GM23338 (cell line): ENCODE results near the gene BMP10. TPM values are rescaled to one million over a fixed set of nuclear protein-coding genes. Genes with fewer than 3 reads are reported as not detected.

Experiments
- ATAC-seq: fragments of 200-7000 bp; cut with Tn5 transposase; 3 replicates; pipeline ENCODE4 v1.9.1; 2020
- DNase-seq: peaks from one replicate; pipeline ENCODE4 v3.0.0-alpha.2; 2015; ENCODE audit warnings: low spot score
- H2AFZ ChIP-seq: fragments of 200-600 bp; sonication (generic); 2 replicates; pipeline ENCODE4 v1.8.0; 2016; ENCODE audit warnings: antibody characterized with exemption, mild to moderate bottlenecking, moderate library complexity
- H3F3A ChIP-seq: fragments of 200-600 bp; sonication (generic); replicated peaks from 2 replicates; pipeline ENCODE4 v1.8.0; 2017; ENCODE audit warnings: antibody characterized with exemption, mixed run types, low read depth
- H3K27ac ChIP-seq: fragments of 200-600 bp; sonication (generic); 2 replicates; pipeline ENCODE4 v1.6.1; 2016; ENCODE audit warnings: low read depth
- H3K27me3 ChIP-seq: fragments of 200-600 bp; sonication (generic); 2 replicates; pipeline ENCODE4 v1.8.0; 2016; ENCODE audit warnings: mild to moderate bottlenecking, mixed run types, moderate library complexity; ENCODE audit not compliant: insufficient read depth
- H3K36me3 ChIP-seq: fragments of 200-600 bp; sonication (generic); 2 replicates; pipeline ENCODE4 v1.8.0; 2016; ENCODE audit warnings: mild to moderate bottlenecking; ENCODE audit not compliant: insufficient read depth
- H3K4me1 ChIP-seq: fragments of 200-600 bp; sonication (generic); 2 replicates; pipeline ENCODE4 v1.8.0; 2016; ENCODE audit warnings: mild to moderate bottlenecking, moderate library complexity; ENCODE audit not compliant: insufficient read depth
- H3K4me2 ChIP-seq: fragments of 200-600 bp; sonication (generic); 2 replicates; pipeline ENCODE4 v1.7.1; 2017; ENCODE audit warnings: mixed run types
- H3K4me3 ChIP-seq: fragments of 200-600 bp; sonication (generic); 2 replicates; pipeline ENCODE4 v1.6.1; 2016; ENCODE audit warnings: mixed run types
- H3K79me2 ChIP-seq: fragments of 200-600 bp; sonication (generic); replicated peaks from 2 replicates; pipeline ENCODE4 v1.8.0; 2017; ENCODE audit warnings: mild to moderate bottlenecking; ENCODE audit not compliant: insufficient read depth
- H3K9me2 ChIP-seq: fragments of 200-600 bp; sonication (generic); 2 replicates; pipeline ENCODE4 v1.8.0; 2017; ENCODE audit not compliant: insufficient read depth
- H4K20me1 ChIP-seq: fragments of 200-600 bp; sonication (generic); replicated peaks from 2 replicates; pipeline ENCODE4 v1.8.0; 2017; ENCODE audit warnings: mild to moderate bottlenecking; ENCODE audit not compliant: insufficient read depth
- H3K27ac Mint-ChIP-seq: 2 replicates; pipeline ENCODE4 v1.8.0; 2020; ENCODE audit warnings: inconsistent platforms, mild to moderate bottlenecking, moderate library complexity, mixed read lengths
- H3K27me3 Mint-ChIP-seq: 3 replicates; pipeline ENCODE4 v1.8.0; 2022; ENCODE audit warnings: low read depth, mild to moderate bottlenecking, moderate library complexity, mixed read lengths, inconsistent platforms; ENCODE audit not compliant: insufficient read depth, poor library complexity
- H3K36me3 Mint-ChIP-seq: 3 replicates; pipeline ENCODE4 v1.8.0; 2021; ENCODE audit warnings: low read depth, mild to moderate bottlenecking, inconsistent platforms, moderate library complexity, mixed read lengths
- H3K4me1 Mint-ChIP-seq: 3 replicates; pipeline ENCODE4 v1.8.0; 2020; ENCODE audit warnings: mild to moderate bottlenecking, inconsistent platforms, mixed read lengths
- H3K4me3 Mint-ChIP-seq: 3 replicates; pipeline ENCODE4 v1.8.0; 2021; ENCODE audit warnings: moderate library complexity, mild to moderate bottlenecking, inconsistent platforms, mixed read lengths
- H3K9me3 Mint-ChIP-seq: 3 replicates; pipeline ENCODE4 v1.8.0; 2020; ENCODE audit warnings: moderate library complexity, mild to moderate bottlenecking, inconsistent platforms, mixed read lengths
- CREB1 ChIP-seq: fragments of 250-450 bp; sonication (Bioruptor Pico); IDR thresholded peaks from 2 replicates; pipeline ENCODE4 v1.5.0; 2020; ENCODE audit warnings: low read depth, mild to moderate bottlenecking, moderate library complexity
- ETS1 ChIP-seq: IDR thresholded peaks from 2 replicates; pipeline ENCODE4 v1.6.1; 2016; ENCODE audit warnings: antibody characterized with exemption
- EZH2phosphoT487 ChIP-seq: fragments of 200-600 bp; sonication (generic); IDR thresholded peaks from one replicate; pipeline ENCODE4 v1.8.1; 2018; ENCODE audit warnings: antibody characterized with exemption; ENCODE audit not compliant: unreplicated experiment
- NANOG ChIP-seq: IDR thresholded peaks from 2 replicates; pipeline ENCODE4 v1.6.1; 2016; ENCODE audit warnings: antibody characterized with exemption, borderline replicate concordance
- POLR2AphosphoS5 ChIP-seq: IDR thresholded peaks from 2 replicates; pipeline ENCODE4 v1.6.1; 2016; ENCODE audit warnings: antibody characterized with exemption, low read depth
- STAT1 ChIP-seq: IDR thresholded peaks from one replicate; pipeline ENCODE4 v1.6.1; 2016; ENCODE audit warnings: antibody characterized with exemption; ENCODE audit not compliant: unreplicated experiment
- ZNF331 ChIP-seq: fragments of 250-450 bp; sonication (Bioruptor Pico); IDR thresholded peaks from 2 replicates; pipeline ENCODE4 v1.5.0; 2020; ENCODE audit warnings: low read depth, mild to moderate bottlenecking, moderate library complexity
- polyA plus RNA-seq: library from polyadenylated mRNA; unstranded; fragments of >200 nt; fragmentation: Nextera tagmentation; extraction: Ambion mirVana; gene quantifications from 2 replicates; pipeline ENCODE4 v1.2.1, GENCODE V29; 2016
- total RNA-seq: library from RNA; depleted of rRNA; stranded (reverse); fragments of >200 nt; shearing (Covaris generic); gene quantifications from 2 replicates; pipeline ENCODE4 v1.2.3, GENCODE V29; 2014
- TF ChIP-seq, protein P1 (sequence below): fragments of 250-450 bp; sonication (Bioruptor Pico); IDR thresholded peaks from 2 replicates; pipeline ENCODE4 v1.5.0; 2020; ENCODE audit warnings: mild to moderate bottlenecking, moderate library complexity
- TF ChIP-seq, protein P2 (sequence below): IDR thresholded peaks from one replicate; pipeline ENCODE4 v1.6.1; 2018; ENCODE audit warnings: antibody characterized with exemption; ENCODE audit not compliant: unreplicated experiment

The BMP10 gene
- total and polyA plus RNA-seq, 2 experiments from 2014 or later: not detected

- TF ChIP-seq, protein P1, sequence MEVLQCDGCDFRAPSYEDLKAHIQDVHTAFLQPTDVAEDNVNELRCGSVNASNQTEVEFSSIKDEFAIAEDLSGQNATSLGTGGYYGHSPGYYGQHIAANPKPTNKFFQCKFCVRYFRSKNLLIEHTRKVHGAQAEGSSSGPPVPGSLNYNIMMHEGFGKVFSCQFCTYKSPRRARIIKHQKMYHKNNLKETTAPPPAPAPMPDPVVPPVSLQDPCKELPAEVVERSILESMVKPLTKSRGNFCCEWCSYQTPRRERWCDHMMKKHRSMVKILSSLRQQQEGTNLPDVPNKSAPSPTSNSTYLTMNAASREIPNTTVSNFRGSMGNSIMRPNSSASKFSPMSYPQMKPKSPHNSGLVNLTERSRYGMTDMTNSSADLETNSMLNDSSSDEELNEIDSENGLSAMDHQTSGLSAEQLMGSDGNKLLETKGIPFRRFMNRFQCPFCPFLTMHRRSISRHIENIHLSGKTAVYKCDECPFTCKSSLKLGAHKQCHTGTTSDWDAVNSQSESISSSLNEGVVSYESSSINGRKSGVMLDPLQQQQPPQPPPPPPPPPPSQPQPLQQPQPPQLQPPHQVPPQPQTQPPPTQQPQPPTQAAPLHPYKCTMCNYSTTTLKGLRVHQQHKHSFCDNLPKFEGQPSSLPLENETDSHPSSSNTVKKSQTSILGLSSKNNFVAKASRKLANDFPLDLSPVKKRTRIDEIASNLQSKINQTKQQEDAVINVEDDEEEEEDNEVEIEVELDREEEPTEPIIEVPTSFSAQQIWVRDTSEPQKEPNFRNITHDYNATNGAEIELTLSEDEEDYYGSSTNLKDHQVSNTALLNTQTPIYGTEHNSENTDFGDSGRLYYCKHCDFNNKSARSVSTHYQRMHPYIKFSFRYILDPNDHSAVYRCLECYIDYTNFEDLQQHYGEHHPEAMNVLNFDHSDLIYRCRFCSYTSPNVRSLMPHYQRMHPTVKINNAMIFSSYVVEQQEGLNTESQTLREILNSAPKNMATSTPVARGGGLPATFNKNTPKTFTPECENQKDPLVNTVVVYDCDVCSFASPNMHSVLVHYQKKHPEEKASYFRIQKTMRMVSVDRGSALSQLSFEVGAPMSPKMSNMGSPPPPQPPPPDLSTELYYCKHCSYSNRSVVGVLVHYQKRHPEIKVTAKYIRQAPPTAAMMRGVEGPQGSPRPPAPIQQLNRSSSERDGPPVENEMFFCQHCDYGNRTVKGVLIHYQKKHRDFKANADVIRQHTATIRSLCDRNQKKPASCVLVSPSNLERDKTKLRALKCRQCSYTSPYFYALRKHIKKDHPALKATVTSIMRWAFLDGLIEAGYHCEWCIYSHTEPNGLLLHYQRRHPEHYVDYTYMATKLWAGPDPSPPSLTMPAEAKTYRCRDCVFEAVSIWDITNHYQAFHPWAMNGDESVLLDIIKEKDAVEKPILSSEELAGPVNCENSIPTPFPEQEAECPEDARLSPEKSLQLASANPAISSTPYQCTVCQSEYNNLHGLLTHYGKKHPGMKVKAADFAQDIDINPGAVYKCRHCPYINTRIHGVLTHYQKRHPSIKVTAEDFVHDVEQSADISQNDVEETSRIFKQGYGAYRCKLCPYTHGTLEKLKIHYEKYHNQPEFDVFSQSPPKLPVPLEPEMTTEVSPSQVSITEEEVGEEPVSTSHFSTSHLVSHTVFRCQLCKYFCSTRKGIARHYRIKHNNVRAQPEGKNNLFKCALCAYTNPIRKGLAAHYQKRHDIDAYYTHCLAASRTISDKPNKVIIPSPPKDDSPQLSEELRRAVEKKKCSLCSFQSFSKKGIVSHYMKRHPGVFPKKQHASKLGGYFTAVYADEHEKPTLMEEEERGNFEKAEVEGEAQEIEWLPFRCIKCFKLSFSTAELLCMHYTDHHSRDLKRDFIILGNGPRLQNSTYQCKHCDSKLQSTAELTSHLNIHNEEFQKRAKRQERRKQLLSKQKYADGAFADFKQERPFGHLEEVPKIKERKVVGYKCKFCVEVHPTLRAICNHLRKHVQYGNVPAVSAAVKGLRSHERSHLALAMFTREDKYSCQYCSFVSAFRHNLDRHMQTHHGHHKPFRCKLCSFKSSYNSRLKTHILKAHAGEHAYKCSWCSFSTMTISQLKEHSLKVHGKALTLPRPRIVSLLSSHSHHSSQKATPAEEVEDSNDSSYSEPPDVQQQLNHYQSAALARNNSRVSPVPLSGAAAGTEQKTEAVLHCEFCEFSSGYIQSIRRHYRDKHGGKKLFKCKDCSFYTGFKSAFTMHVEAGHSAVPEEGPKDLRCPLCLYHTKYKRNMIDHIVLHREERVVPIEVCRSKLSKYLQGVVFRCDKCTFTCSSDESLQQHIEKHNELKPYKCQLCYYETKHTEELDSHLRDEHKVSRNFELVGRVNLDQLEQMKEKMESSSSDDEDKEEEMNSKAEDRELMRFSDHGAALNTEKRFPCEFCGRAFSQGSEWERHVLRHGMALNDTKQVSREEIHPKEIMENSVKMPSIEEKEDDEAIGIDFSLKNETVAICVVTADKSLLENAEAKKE: no peak
- no peak for TF ChIP-seq EZH2phosphoT487
- no peak for TF ChIP-seq STAT1
Observed at GRCh38 chr2:68832233-68832869, 38.8 kb downstream of the BMP10 start (continued).

- no peak overlapping the region for H3K4me3 ChIP-seq
- no peaks in the 10 kb centered on the region for H4K20me1 ChIP-seq
- no peaks in the 10 kb centered on the region for H3K27me3 ChIP-seq
- ATAC-seq (no peak), DNase-seq (no peak)
- no peak overlapping the region for H3K27ac ChIP-seq
- H3K36me3 ChIP-seq: no peaks in the 10 kb centered on the region
- 0 out of 2 replicates have a peak, but pooled peaks cover 8% of the 10 kb centered on the region for H3K4me1 ChIP-seq
- no peaks in the 10 kb centered on the region for H3F3A ChIP-seq
- Mint-ChIP-seq H3K36me3 (no peaks in the 10 kb centered on the region), H3K4me1 (peaks cover 14% of the 10 kb centered on the region), H3K27me3 (no peaks in the 10 kb centered on the region), H3K4me3 (no peak overlapping the region), H3K9me3 (no peaks in the 10 kb centered on the region), H3K27ac (no peak overlapping the region)
- peak overlapping the region; percentile 47 for H2AFZ ChIP-seq
- H3K4me2 ChIP-seq: no peak overlapping the region
- H3K79me2 ChIP-seq: no peaks in the 10 kb centered on the region
- H3K9me2 ChIP-seq: no peaks in the 10 kb centered on the region
- TF ChIP-seq NANOG: no peak
- TF ChIP-seq CREB1: no peak
- TF ChIP-seq ETS1: no peak
- TF ChIP-seq, protein P2, sequence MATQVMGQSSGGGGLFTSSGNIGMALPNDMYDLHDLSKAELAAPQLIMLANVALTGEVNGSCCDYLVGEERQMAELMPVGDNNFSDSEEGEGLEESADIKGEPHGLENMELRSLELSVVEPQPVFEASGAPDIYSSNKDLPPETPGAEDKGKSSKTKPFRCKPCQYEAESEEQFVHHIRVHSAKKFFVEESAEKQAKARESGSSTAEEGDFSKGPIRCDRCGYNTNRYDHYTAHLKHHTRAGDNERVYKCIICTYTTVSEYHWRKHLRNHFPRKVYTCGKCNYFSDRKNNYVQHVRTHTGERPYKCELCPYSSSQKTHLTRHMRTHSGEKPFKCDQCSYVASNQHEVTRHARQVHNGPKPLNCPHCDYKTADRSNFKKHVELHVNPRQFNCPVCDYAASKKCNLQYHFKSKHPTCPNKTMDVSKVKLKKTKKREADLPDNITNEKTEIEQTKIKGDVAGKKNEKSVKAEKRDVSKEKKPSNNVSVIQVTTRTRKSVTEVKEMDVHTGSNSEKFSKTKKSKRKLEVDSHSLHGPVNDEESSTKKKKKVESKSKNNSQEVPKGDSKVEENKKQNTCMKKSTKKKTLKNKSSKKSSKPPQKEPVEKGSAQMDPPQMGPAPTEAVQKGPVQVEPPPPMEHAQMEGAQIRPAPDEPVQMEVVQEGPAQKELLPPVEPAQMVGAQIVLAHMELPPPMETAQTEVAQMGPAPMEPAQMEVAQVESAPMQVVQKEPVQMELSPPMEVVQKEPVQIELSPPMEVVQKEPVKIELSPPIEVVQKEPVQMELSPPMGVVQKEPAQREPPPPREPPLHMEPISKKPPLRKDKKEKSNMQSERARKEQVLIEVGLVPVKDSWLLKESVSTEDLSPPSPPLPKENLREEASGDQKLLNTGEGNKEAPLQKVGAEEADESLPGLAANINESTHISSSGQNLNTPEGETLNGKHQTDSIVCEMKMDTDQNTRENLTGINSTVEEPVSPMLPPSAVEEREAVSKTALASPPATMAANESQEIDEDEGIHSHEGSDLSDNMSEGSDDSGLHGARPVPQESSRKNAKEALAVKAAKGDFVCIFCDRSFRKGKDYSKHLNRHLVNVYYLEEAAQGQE: no peak
- no peak for TF ChIP-seq STAT1
- TF ChIP-seq POLR2AphosphoS5: no peak
- no peak for TF ChIP-seq ZNF331 (CRISPR knock-in tag)
Observed at GRCh38 chr2:68831686-68832232, 39.4 kb downstream of the BMP10 start.
